ENCODE measurements around the gene IFI35.

IFI35 gene

GRCh38 chr17:43006639-43007551, at the start of gene IFI35:
IFI35 (plus strand) TSS chr17:43006784; CDS start chr17:43006948, 164 bp downstream.
- Histone ChIP-seq H3K4me2 (ENCODE audit: insufficient read depth, low read length) (peak within 1 kb of the TSS; percentile 72), H3K36me3 (ENCODE audit: insufficient read depth, low read length) (peaks cover 21% of the 10 kb centered on the region), H3K27me3 (ENCODE audit: insufficient read depth, low read length, poor library complexity) (no peaks in the 10 kb centered on the region), H3K4me3 (ENCODE audit: low read depth in 1 of 2, low read length in 2 of 2) (peak within 1 kb of the TSS; percentile 32 to 65; a peak in 3 of 4 replicates), H3K79me2 (ENCODE audit: insufficient read depth, low read length) (0 out of 2 replicates have a peak, but pooled peaks cover 5% of the 10 kb centered on the region), H3K9me3 (ENCODE audit: insufficient read depth, low read length, severe bottlenecking) (no peaks in the 10 kb centered on the region), H3K4me1 (ENCODE audit: insufficient read depth, low read length) (peaks cover 15% of the 10 kb centered on the region), H3K27ac (ENCODE audit: low read length) (peak within 1 kb of the TSS; percentile 92), H4K20me1 (ENCODE audit: insufficient read depth, low read length) (no peaks in the 10 kb centered on the region), H2AFZ (ENCODE audit: low read depth, low read length) (peak within 1 kb of the TSS; percentile 89), H3K9ac (ENCODE audit: low read depth, low read length) (peak within 1 kb of the TSS; percentile 69)
- TF ChIP-seq CTCF (IDR thresholded peaks at IDR 0.05; ENCODE audit: borderline replicate concordance, extremely low read depth, low read length, poor library complexity, severe bottlenecking) (peak; percentile 86), EZH2 (IDR thresholded peaks at IDR 0.05; ENCODE audit: borderline replicate concordance, low read depth, low read length, severe bottlenecking) (no peak)
- DNase-seq (peak; percentile 92), ATAC-seq (ENCODE audit: insufficient read depth, low read depth) (peak; percentile 98)

GRCh38 chr17:42964161-42964932, 42.2 kb upstream of the IFI35 start, which contains the start of gene AARSD1:
AARSD1 (minus strand) TSS chr17:42964454; CDS start chr17:42964440, 14 bp downstream.
- DNase-seq (peak; percentile 92), ATAC-seq (ENCODE audit: insufficient read depth, low read depth) (peak; percentile 96)
- peak within 1 kb of the TSS; percentile 73 for H3K27ac ChIP-seq (ENCODE audit: low read length)
- peaks cover 22% of the 10 kb centered on the region for H3K4me1 ChIP-seq (ENCODE audit: insufficient read depth, low read length)
- H3K4me3 ChIP-seq (ENCODE audit: low read depth in 1 of 2, low read length in 2 of 2), result peak within 1 kb of the TSS; percentile 36 to 67
- H3K4me2 ChIP-seq (ENCODE audit: insufficient read depth, low read length), result peak within 1 kb of the TSS; percentile 86
- peak within 1 kb of the TSS; percentile 87 for H2AFZ ChIP-seq (ENCODE audit: low read depth, low read length)
- H3K27me3 ChIP-seq (ENCODE audit: insufficient read depth, low read length, poor library complexity), result no peaks in the 10 kb centered on the region
- peak within 1 kb of the TSS; percentile 63 for H3K9ac ChIP-seq (ENCODE audit: low read depth, low read length)
- H3K79me2 ChIP-seq (ENCODE audit: insufficient read depth, low read length), result peaks cover 23% of the 10 kb centered on the region
- no peaks in the 10 kb centered on the region for H3K9me3 ChIP-seq (ENCODE audit: insufficient read depth, low read length, severe bottlenecking)
- H4K20me1 ChIP-seq (ENCODE audit: insufficient read depth, low read length), result no peaks in the 10 kb centered on the region
- TF ChIP-seq EZH2 (IDR thresholded peaks at IDR 0.05; ENCODE audit: borderline replicate concordance, low read depth, low read length, severe bottlenecking) (no peak), CTCF (IDR thresholded peaks at IDR 0.05; ENCODE audit: borderline replicate concordance, extremely low read depth, low read length, poor library complexity, severe bottlenecking) (no peak)
- H3K36me3 ChIP-seq (ENCODE audit: insufficient read depth, low read length), result peaks cover 32% of the 10 kb centered on the region

GRCh38 chr17:42967925-42968324, 38.7 kb upstream of the IFI35 start:
- H3K36me3 ChIP-seq (ENCODE audit: insufficient read depth, low read length), result no peaks in the 10 kb centered on the region

More at GRCh38 chr17:42967925-42968324, 38.7 kb upstream of the IFI35 start:
- ATAC-seq (ENCODE audit: insufficient read depth, low read depth), result no peak
- Histone ChIP-seq H4K20me1 (ENCODE audit: insufficient read depth, low read length) (no peaks in the 10 kb centered on the region), H3K9me3 (ENCODE audit: insufficient read depth, low read length, severe bottlenecking) (no peaks in the 10 kb centered on the region), H3K27ac (ENCODE audit: low read length) (no peak overlapping the region), H3K9ac (ENCODE audit: low read depth, low read length) (no peak overlapping the region), H3K4me3 (ENCODE audit: low read depth in 1 of 2, low read length in 2 of 2) (no peak overlapping the region), H2AFZ (ENCODE audit: low read depth, low read length) (no peak overlapping the region), H3K4me2 (ENCODE audit: insufficient read depth, low read length) (no peak overlapping the region), H3K79me2 (ENCODE audit: insufficient read depth, low read length) (peaks cover 17% of the 10 kb centered on the region), H3K4me1 (ENCODE audit: insufficient read depth, low read length) (peaks cover 13% of the 10 kb centered on the region), H3K27me3 (ENCODE audit: insufficient read depth, low read length, poor library complexity) (no peaks in the 10 kb centered on the region)
- TF ChIP-seq EZH2 (IDR thresholded peaks at IDR 0.05; ENCODE audit: borderline replicate concordance, low read depth, low read length, severe bottlenecking), result no peak
- no peak for TF ChIP-seq CTCF (IDR thresholded peaks at IDR 0.05; ENCODE audit: borderline replicate concordance, extremely low read depth, low read length, poor library complexity, severe bottlenecking)
- DNase-seq, result no peak

All from DND-41 (cell line).